Activated naive CD4-positive, alpha-beta T cell treated with anti-CD3 and anti-CD28 coated beads, Interleukin-2, amount 50 U/mL, for 16 hours (primary cell): Measurements from ENCODE around the gene CD79B.
"Not testable (repeated sequence)": the region's sequence is repeated elsewhere in the genome, so short reads cannot be mapped to it uniquely, and the experiment has no call there.

ENCODE experiments used
- DNase-seq: peaks from one replicate; pipeline ENCODE4 v3.0.0-alpha.2; 2020

Gene CD79B

GRCh38 chr17:63909586-63909985 is 22.5 kb downstream of the CD79B start:
- DNase-seq = not testable (repeated sequence)

- DNase-seq = not testable (repeated sequence)
Observed at GRCh38 chr17:63907161-63907778, 24.9 kb downstream of the CD79B start.

GRCh38 chr17:63904796-63905195 is 27.3 kb downstream of the CD79B start:
- not testable (repeated sequence) for DNase-seq

GRCh38 chr17:63903787-63904201 is 28.3 kb downstream of the CD79B start:
- DNase-seq = not testable (repeated sequence)

GRCh38 chr17:63901971-63902370 is 30.2 kb downstream of the CD79B start:
- not testable (repeated sequence) for DNase-seq

DNA sequence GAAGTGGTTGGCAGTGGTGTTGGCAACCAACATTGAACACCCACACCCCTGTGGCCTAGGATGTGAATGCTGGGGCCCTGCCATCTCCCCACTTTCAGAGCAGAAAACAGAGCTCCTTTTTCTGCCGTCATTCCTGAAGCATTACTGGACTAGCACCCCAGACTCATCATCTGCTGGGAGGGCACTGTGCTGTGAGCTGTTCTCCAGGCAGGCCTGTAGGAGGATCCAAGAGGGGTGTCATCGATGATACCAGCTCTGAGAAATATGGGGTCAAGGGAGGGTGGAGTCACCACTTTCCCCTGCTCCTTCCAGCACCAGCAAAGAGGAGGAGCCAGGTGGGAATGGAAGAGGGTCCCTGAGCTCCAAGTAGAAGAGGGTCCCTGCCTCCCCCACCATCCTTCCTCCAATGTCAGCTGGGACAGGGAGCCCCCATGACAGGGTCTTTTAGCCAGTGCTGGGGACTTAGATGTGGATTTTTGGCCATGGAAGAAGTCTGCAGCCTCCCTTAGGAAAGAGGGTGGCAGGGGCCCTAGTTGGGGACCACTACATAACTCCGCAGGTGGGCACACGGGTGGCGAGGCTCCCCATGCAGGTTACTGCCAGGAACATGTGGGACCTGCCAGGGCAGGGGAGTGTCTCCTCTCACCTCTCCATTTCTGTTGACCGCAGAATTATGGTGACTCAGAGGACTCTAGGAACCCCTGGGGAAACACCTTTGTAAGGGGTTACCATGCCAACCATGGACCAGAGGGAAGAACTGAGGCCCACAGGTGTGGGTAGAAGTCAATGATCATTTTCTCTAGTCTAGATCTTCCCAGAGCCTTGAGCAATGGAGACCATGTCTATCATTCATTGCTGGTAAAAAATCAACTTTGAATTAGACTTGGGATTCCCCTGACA is 33.0 kb downstream of the CD79B start:
- DNase-seq = not testable (repeated sequence)

GRCh38 chr17:63896524-63897354 is 35.4 kb downstream of the CD79B start, which contains the start of gene CSH1:
CSH1 (minus strand) TSS chr17:63896574; CDS start chr17:63896511, 63 bp downstream.
- DNase-seq = not testable (repeated sequence)

DNA sequence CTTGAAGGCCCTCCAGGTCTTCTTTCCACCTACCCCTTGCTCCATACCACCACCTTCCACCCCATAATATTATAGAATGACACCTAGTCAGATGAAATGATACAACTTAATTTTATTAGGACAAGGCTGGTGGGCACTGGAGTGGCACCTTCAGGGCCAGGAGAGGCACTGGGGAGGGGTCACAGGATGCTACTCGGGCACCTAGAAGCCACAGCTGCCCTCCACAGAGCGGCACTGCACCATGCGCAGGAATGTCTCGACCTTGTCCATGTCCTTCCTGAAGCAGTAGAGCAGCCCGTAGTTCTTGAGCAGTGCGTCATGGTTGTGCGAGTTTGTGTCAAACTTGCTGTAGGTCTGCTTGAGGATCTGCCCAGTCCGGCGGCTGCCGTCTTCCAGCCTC is 37.3 kb downstream of the CD79B start:
- DNase-seq = not testable (repeated sequence)

DNA sequence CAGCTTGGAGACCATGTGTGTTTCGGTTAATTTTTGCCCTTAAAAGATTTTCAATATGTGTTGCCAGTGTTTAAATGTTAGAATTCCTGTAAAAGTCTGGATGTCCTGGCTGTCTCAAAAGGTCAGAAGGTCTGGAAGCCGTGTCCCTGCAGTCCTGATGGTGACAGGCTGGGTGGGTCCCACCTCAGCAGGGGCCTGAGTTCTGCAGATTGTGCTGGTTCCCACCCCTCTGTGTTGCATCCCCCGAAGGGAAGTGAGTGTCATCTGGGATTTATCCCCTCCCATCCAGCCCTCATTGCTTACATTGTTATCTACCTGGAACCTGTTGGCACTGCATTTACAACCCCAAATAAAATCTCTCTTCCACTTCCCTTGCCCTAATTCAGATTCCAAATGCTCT is 38.1 kb downstream of the CD79B start:
- not testable (repeated sequence) for DNase-seq

GRCh38 chr17:63892316-63893037 is 39.7 kb downstream of the CD79B start:
- DNase-seq = not testable (repeated sequence)

DNA sequence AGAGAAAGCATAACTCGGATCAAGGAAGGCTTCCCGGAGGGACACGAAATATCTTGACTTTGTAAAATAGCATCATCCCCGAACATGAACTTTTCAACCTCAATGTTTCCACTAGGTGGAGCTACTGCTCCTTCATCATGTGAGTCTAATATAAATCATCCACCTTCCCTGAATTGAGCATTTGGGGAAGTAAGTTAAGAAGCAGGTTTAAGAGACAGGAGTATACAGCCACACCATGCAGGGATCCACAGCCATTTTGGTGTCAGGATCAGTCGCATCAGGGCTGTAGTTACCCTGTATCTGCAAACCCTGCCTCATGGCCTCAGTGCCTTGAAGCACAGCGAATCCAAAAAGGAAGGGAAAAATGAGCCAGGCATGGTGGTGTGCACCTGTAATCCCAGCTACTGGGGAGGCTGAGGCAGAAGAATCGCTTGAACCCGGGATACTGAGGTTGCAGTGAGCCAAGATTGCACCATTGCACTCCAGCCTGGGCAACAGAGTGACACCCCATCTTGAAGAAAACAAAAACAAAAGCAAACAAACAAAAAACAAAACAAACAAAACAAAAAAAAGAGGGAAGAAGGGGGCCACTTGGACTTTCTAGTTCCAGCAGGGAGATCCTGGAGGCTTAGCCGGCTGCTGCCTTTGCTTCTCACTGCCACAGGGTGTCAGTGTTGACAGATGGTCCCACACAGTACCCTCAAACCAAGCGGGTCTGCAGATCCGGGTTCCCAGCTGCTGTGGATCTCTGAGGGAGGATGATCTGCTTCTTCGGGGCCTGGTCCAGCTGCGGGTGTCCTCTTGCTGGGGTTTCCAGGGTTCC is 42.9 kb downstream of the CD79B start:
- DNase-seq = not testable (repeated sequence)

DNA sequence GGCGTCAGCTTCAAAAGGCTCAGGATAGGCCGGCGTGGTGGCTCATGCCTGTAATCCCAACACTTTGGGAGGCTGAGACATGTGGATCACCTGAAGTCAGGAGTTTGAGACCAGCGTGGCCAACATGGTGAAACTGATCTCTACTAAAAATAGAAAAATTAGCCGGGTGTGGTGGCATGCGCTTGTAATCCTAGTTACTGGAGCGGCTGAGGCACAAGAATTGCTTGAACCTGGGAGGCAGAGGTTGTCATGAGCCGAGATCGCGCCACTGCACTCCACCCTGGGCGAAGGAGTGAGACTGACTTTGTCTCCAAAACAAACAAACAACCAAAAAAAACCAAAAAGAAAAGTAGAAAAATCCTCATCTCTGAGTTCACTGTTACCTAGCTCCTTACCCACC is 47.0 kb downstream of the CD79B start:
- DNase-seq = not testable (repeated sequence)

DNA sequence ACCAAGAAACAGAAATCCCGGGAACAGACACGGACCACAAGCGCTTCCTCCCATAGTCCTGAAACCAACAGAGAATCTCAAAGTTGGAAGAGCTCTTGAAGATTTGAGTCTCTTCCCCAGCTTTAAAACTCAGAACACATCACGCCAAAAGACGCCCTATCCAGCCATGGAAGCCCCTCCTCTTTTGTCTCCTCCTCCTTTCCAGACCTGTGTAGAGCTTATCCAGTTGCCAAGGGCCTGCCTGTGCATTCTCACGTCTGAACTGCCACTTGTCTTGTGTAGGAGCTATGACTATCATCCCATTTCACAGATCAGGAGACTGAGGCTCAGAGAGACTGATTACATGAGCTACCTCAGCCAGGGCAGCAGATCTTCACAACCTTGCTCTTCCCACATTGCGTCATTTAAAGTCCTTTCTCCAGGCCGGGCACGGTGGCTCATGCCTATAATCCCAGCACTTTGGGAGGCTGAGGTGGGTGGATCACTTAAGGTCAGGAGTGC is 49.5 kb downstream of the CD79B start:
- not testable (repeated sequence) for DNase-seq

- peak; percentile 66 for DNase-seq
Observed at GRCh38 chr17:63881935-63882601, 50.1 kb downstream of the CD79B start, which contains the start of gene GH2. GH2 (minus strand) TSS chr17:63881944; CDS start chr17:63881801, 143 bp downstream.

DNA sequence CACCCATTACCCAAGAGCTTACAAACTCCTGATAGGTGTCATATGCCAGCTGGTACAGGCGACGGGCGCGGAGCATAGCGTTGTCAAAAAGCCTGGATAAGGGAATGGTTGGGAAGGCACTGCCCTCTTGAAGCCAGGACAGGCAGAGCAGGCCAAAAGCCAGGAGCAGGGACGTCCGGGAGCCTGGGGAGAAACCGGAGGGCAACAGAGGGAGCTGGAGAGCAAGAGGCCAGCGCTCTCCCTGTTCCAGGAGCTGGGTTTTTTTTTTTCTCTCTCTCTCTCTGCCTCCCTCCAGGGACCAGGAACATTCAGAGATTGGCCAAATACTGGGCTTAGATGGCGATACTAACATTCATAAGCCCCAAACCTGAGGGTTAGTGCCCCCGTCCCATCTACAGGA is 50.8 kb downstream of the CD79B start:
- not testable (repeated sequence) for DNase-seq

GRCh38 chr17:63880706-63881105 is 51.4 kb downstream of the CD79B start:
- DNase-seq = no peak
